IMR-90 (cell line): ENCODE results near the gene KCNK17. TPM values are rescaled to one million over a fixed set of nuclear protein-coding genes. Genes with fewer than 3 reads are reported as not detected.

Source experiments
- ATAC-seq: fragments of 200-7000 bp; cut with Tn5 transposase; 2 replicates; pipeline ENCODE4 v1.9.1; 2020; ENCODE audit warnings: low read depth, mild to moderate bottlenecking, moderate library complexity
- BruUV-seq: library from RNA; stranded (reverse); fragments of 400-500 nt; replicated peaks from 2 replicates; lab custom pipeline; 2021; lab: Mats Ljungman, UMichigan
- CTCF ChIA-PET: fragments of 300-600 bp; formaldehyde crosslinking; extraction: SDS; loops from one replicate; lab custom pipeline; 2021; ENCODE audit warnings: antibody characterized with exemption; lab: Yijun Ruan, JAX
- POLR2A ChIA-PET: fragments of 300-600 bp; sonication (Branson Sonifier 250); formaldehyde crosslinking; loops from one replicate; lab custom pipeline; 2022; ENCODE audit warnings: antibody characterized with exemption; ENCODE audit not compliant: unreplicated experiment; lab: Charles Lee
- DNase-seq: peaks from one replicate; pipeline ENCODE4 v3.0.0; 2013
- H2AFZ ChIP-seq: replicated peaks from 2 replicates; pipeline ENCODE3; 2013; ENCODE audit warnings: low read length, mild to moderate bottlenecking; ENCODE audit not compliant: poor library complexity
- H2AK5ac ChIP-seq: 2 replicates; pipeline ENCODE4 v1.6.1; 2013; ENCODE audit warnings: low read depth, low read length, inconsistent platforms
- H2AK9ac ChIP-seq: replicated peaks from 2 replicates; pipeline ENCODE3; 2013; ENCODE audit warnings: mild to moderate bottlenecking, low read depth, low read length, moderate library complexity; ENCODE audit not compliant: poor library complexity
- H2BK120ac ChIP-seq: 2 replicates; pipeline ENCODE4 v1.6.1; 2013; ENCODE audit warnings: low read depth, low read length, inconsistent platforms
- H2BK15ac ChIP-seq: 3 replicates; pipeline ENCODE4 v1.6.1; 2013; ENCODE audit warnings: low read depth, low read length, inconsistent platforms
- H2BK20ac ChIP-seq: 2 replicates; pipeline ENCODE4 v1.6.1; 2013; ENCODE audit warnings: low read depth, mild to moderate bottlenecking, inconsistent platforms, low read length, moderate library complexity
- H2BK5ac ChIP-seq: 2 replicates; pipeline ENCODE4 v1.6.1; 2013; ENCODE audit warnings: mild to moderate bottlenecking, low read depth, low read length, inconsistent platforms; ENCODE audit not compliant: poor library complexity, severe bottlenecking
- H3K14ac ChIP-seq: replicated peaks from 2 replicates; pipeline ENCODE4 v1.6.1; 2013; ENCODE audit warnings: low read depth, low read length, inconsistent platforms
- H3K18ac ChIP-seq: 2 replicates; pipeline ENCODE4 v1.6.1; 2013; ENCODE audit warnings: low read depth, low read length, control low read depth
- H3K23ac ChIP-seq: 2 replicates; pipeline ENCODE4 v1.6.1; 2013; ENCODE audit warnings: low read depth, low read length, inconsistent platforms
- H3K27ac ChIP-seq: 2 replicates; pipeline ENCODE4 v1.5.1; 2013; ENCODE audit warnings: mild to moderate bottlenecking, control low read depth, low read length; ENCODE audit not compliant: insufficient read depth
- H3K27me3 ChIP-seq: 2 replicates; pipeline ENCODE4 v1.6.1; 2013; ENCODE audit warnings: low read length; ENCODE audit not compliant: control insufficient read depth, insufficient read depth
- H3K36me3 ChIP-seq: 2 replicates; pipeline ENCODE4 v1.6.1; 2013; ENCODE audit warnings: low read length, mixed read lengths; ENCODE audit not compliant: control insufficient read depth, insufficient read depth
- H3K4ac ChIP-seq: 2 replicates; pipeline ENCODE4 v1.6.1; 2013; ENCODE audit warnings: low read depth, low read length, inconsistent platforms
- H3K4me1 ChIP-seq: 2 replicates; pipeline ENCODE4 v1.6.1; 2013; ENCODE audit warnings: low read length, mixed read lengths; ENCODE audit not compliant: control insufficient read depth, insufficient read depth
- H3K4me2 ChIP-seq: 2 replicates; pipeline ENCODE4 v1.6.1; 2013; ENCODE audit warnings: low read depth, mild to moderate bottlenecking, control low read depth, low read length, moderate library complexity
- H3K4me3 ChIP-seq: 2 replicates; pipeline ENCODE4 v1.5.1; 2013; ENCODE audit warnings: low read depth, mild to moderate bottlenecking, control low read depth, low read length, moderate library complexity; ENCODE audit not compliant: insufficient read depth
- H3K56ac ChIP-seq: 2 replicates; pipeline ENCODE4 v1.6.1; 2013; ENCODE audit warnings: low read length, inconsistent platforms; ENCODE audit not compliant: insufficient read depth; ENCODE audit errors: extremely low read depth
- H3K79me1 ChIP-seq, 2 experiments: 2 replicates each; pipeline ENCODE4 v1.6.1; 2013; ENCODE audit warnings: low read length in 2 of 2, inconsistent platforms in 1 of 2, low read depth in 1 of 2
- H3K9ac ChIP-seq: 2 replicates; pipeline ENCODE4 v1.6.1; 2013; ENCODE audit warnings: low read depth, low read length, control low read depth
- H3K9me1 ChIP-seq: 2 replicates; pipeline ENCODE4 v1.6.1; 2013; ENCODE audit warnings: low read length, inconsistent platforms; ENCODE audit not compliant: insufficient read depth
- H3K9me3 ChIP-seq: 2 replicates; pipeline ENCODE4 v1.6.1; 2013; ENCODE audit warnings: low read length; ENCODE audit not compliant: control insufficient read depth, insufficient read depth
- H4K20me1 ChIP-seq: 2 replicates; pipeline ENCODE4 v1.6.1; 2013; ENCODE audit warnings: low read length, inconsistent platforms; ENCODE audit not compliant: insufficient read depth
- H4K5ac ChIP-seq: 2 replicates; pipeline ENCODE4 v1.6.1; 2013; ENCODE audit warnings: mild to moderate bottlenecking, low read depth, low read length, control low read depth
- H4K8ac ChIP-seq, 2 experiments: 2 replicates each; pipeline ENCODE4 v1.6.1; 2013; ENCODE audit warnings: low read depth in 2 of 2, low read length in 2 of 2, control low read depth in 1 of 2, inconsistent platforms in 1 of 2
- H4K91ac ChIP-seq: 2 replicates; pipeline ENCODE4 v1.6.1; 2013; ENCODE audit warnings: low read depth, low read length, inconsistent platforms; ENCODE audit not compliant: insufficient read depth
- CEBPB ChIP-seq: IDR thresholded peaks from 2 replicates; pipeline ENCODE4 v1.6.1; 2012; ENCODE audit warnings: low read depth, low read length, improper control_type of control experiment
- CHD1 ChIP-seq: IDR thresholded peaks from 2 replicates; pipeline ENCODE4 v1.6.1; 2012; ENCODE audit warnings: low read depth, low read length, improper control_type of control experiment
- MAFK ChIP-seq: IDR thresholded peaks from 2 replicates; pipeline ENCODE4 v1.6.1; 2012; ENCODE audit warnings: low read depth, low read length, improper control_type of control experiment
- POLR2A ChIP-seq: IDR thresholded peaks from 2 replicates; pipeline ENCODE4 v1.6.1; 2012; ENCODE audit warnings: mild to moderate bottlenecking, low read depth, low read length
- RAD21 ChIP-seq: IDR thresholded peaks from 2 replicates; pipeline ENCODE4 v1.6.1; 2012; ENCODE audit warnings: low read length, improper control_type of control experiment
- RCOR1 ChIP-seq: IDR thresholded peaks from 2 replicates; pipeline ENCODE4 v1.6.1; 2012; ENCODE audit warnings: mild to moderate bottlenecking, low read length, improper control_type of control experiment; ENCODE audit not compliant: insufficient replicate concordance
- RFX5 ChIP-seq: IDR thresholded peaks from 2 replicates; pipeline ENCODE4 v1.8.0; 2012; ENCODE audit warnings: low read depth, mild to moderate bottlenecking, low read length, moderate library complexity
- SMC3 ChIP-seq: fragments of 150-350 bp; IDR thresholded peaks from 2 replicates; pipeline ENCODE4 v1.6.1; 2016; ENCODE audit warnings: low read depth, mild to moderate bottlenecking, antibody characterized with exemption, low read length, moderate library complexity
- WGBS, 2 experiments: methylation state at CpG; one replicate each; pipeline versions ENCODE4 v1.1.5 to v1.1.7; 2013; ENCODE audit warnings: missing lambda C conversion rate in 2 of 2; ENCODE audit not compliant: insufficient read length in 1 of 2; ENCODE audit errors: extremely low coverage in 2 of 2; 5-methylcytosine and 5-hydroxymethylcytosine counted together
- dilution Hi-C: fragments of 300-500 bp; cut with HindIII; formaldehyde crosslinking; loops from one replicate; pipeline ENCODE4 v1.14.3; 2018; ENCODE audit warnings: low sequenced_read_pairs; ENCODE audit not compliant: unreplicated experiment
- in situ Hi-C: fragments of 300-500 bp; cut with MboI; formaldehyde crosslinking; loops from 3 replicates; pipeline ENCODE4 v1.14.3; 2019; ENCODE audit warnings: low sequenced_read_pairs, inconsistent platforms, mixed read lengths
- intact Hi-C: fragments of 100-400 bp; cut with micrococcal nuclease; formaldehyde crosslinking; loops from 2 replicates; pipeline ENCODE4 v1.10.0; 2022
- polyA plus RNA-seq, 3 experiments: library from polyadenylated mRNA; depleted of rRNA; stranded (reverse); fragments of >200 nt; gene quantifications; 2 replicates each; pipeline ENCODE4 v1.2.3, GENCODE V29; 2012; ENCODE audit warnings: low replicate concordance in 1 of 3
- total RNA-seq: library from RNA; depleted of rRNA; stranded (reverse); fragments of >200 nt; gene quantifications from 2 replicates; pipeline ENCODE4 v1.2.3, GENCODE V29; 2012
- TF ChIP-seq, protein P1 (sequence below): conservative IDR thresholded peaks from 2 replicates; pipeline ENCODE4 v1.5.1; 2012; ENCODE audit warnings: mild to moderate bottlenecking, low read depth, low read length, improper control_type of control experiment

Gene KCNK17
- total and polyA plus RNA-seq, 2 of the 4 experiments (the other 2 are of a cell fraction): not detected

DNA sequence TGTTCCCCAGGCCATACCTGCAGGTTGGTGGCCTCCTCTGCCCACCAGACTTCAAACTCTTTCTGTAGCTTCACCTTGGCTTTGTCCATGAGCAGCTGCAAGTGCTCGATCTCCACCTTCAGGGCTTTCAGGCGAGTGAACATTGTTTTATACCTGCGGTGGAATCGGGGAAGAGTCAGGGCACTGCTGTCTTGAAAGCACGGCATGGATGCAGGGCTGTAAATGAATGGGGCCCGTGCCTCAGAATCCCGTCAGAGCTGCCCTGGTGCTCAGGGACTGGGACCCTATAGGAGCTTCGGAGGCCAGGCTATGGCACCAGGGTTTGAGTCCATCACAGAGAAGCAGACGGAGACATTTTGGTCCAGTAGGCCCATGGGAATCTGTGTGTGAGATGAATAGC, 46.2 kb upstream of the KCNK17 start:
- TF ChIP-seq RFX5 (no peak), POLR2A (no peak), MAFK (no peak), RAD21 (no peak), CHD1 (no peak), CEBPB (no peak), RCOR1 (no peak), SMC3 (no peak)
- TF ChIP-seq, protein P1, sequence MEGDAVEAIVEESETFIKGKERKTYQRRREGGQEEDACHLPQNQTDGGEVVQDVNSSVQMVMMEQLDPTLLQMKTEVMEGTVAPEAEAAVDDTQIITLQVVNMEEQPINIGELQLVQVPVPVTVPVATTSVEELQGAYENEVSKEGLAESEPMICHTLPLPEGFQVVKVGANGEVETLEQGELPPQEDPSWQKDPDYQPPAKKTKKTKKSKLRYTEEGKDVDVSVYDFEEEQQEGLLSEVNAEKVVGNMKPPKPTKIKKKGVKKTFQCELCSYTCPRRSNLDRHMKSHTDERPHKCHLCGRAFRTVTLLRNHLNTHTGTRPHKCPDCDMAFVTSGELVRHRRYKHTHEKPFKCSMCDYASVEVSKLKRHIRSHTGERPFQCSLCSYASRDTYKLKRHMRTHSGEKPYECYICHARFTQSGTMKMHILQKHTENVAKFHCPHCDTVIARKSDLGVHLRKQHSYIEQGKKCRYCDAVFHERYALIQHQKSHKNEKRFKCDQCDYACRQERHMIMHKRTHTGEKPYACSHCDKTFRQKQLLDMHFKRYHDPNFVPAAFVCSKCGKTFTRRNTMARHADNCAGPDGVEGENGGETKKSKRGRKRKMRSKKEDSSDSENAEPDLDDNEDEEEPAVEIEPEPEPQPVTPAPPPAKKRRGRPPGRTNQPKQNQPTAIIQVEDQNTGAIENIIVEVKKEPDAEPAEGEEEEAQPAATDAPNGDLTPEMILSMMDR: no peak
- Histone ChIP-seq H2BK15ac (no peak overlapping the region), H3K56ac (no peak overlapping the region), H3K23ac (no peak overlapping the region), H3K9me3 (no peaks in the 10 kb centered on the region), H3K4me2 (no peak overlapping the region), H2AK5ac (no peak overlapping the region), H2BK5ac (no peak overlapping the region), H3K14ac (no peak overlapping the region), H3K9ac (no peak overlapping the region), H2BK20ac (no peak overlapping the region), H3K4me1 (no peaks in the 10 kb centered on the region), H2BK120ac (no peak overlapping the region), H4K91ac (no peak overlapping the region), H3K79me1 (no peaks in the 10 kb centered on the region), H3K27ac (no peak overlapping the region), H2AFZ (no peak overlapping the region), H3K36me3 (no peaks in the 10 kb centered on the region), H3K18ac (no peak overlapping the region), H3K9me1 (no peaks in the 10 kb centered on the region), H4K20me1 (no peaks in the 10 kb centered on the region), H4K8ac (no peak overlapping the region), H2AK9ac (peak overlapping the region; percentile 24), H3K27me3 (no peaks in the 10 kb centered on the region), H3K4me3 (no peak overlapping the region), H4K5ac (no peak overlapping the region), H3K4ac (no peak overlapping the region)
- ChIA-PET POLR2A (no interaction called here), CTCF (no interaction called here)
- dilution Hi-C loops (no loop called here), intact Hi-C loops (no loop called here), in situ Hi-C loops (loop anchor here (10.0 to 25.0 kb wide), 3 partner anchors 524 to 1677 kb away; partner anchors contain the start of genes TSPO2 and UNC5CL)
- DNase-seq (no peak), ATAC-seq (no peak)
- BruUV-seq: no TSS peak
- WGBS, 2 experiments: 100% methylated on average over 1 of the region's 9 CpGs; no CpG with 5 or more reads in 1 of the 2 experiments
